HG03571 (cell line): ENCODE data around the gene BRD2.
"Not testable (repeated sequence)": the region's sequence is repeated elsewhere in the genome, so short reads cannot be mapped to it uniquely, and the experiment has no call there.

Experiments used
- ATAC-seq: cut with Tn5 transposase; IDR thresholded peaks from one replicate; pipeline ENCODE4 v1.9.1; 2021; ENCODE audit not compliant: unreplicated experiment

The BRD2 gene

GRCh38 chr6:32968093-32968866 lies at the start of gene BRD2:
Gene BRD2, plus strand, starts transcription at chr6:32968594. Its CDS starts 4,305 bp downstream, at chr6:32972899.
- no peak for ATAC-seq

- no peak for ATAC-seq
Observed at GRCh38 chr6:32920715-32921114, 47.7 kb upstream of the BRD2 start.

DNA sequence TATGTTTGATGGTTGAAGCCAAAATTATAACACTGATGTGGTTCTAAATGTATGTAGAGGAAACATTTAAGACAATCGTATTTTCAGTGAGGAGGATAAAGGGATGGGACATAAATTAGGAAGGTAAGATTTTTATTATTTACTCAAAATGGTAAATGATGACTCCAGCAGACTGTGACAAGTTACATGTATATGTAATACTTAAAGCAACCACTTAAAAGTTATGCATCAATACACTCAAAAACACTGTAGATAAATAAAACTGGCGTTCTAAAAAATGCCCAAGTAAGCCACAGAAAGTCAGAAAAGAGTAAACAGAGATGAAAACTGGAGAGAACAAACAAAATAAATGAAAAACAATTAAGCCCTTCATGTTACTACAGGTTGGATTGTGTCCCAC lies 46.3 kb upstream of the BRD2 start:
- no peak for ATAC-seq

DNA sequence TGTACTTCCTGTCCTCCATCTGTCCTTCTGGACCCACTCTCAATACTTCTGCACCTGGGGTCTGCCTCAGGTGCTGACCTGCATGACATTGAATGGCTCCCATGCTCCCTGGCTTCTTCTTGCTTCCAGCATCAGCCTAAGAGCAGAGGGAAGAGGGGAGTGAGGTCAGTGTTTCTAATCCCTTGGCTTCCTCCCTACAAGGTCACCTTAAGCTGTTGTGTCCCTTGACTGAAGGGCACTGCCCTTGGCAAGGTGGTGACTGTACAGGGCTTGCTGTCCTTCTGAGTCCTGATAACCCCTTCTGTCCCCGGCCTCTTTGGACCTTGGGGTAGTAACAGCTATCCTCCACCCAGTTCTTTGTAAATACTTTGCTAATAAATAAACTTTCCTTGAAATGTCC lies 37.2 kb upstream of the BRD2 start:
- ATAC-seq = no peak

- ATAC-seq = no peak
Observed at GRCh38 chr6:32932132-32932868, 36.1 kb upstream of the BRD2 start.

GRCh38 chr6:32933661-32934085 lies 34.7 kb upstream of the BRD2 start:
- ATAC-seq = no peak

GRCh38 chr6:32935551-32936238 lies 32.7 kb upstream of the BRD2 start:
- ATAC-seq = no peak

GRCh38 chr6:32936239-32937152 lies 31.9 kb upstream of the BRD2 start:
- no peak for ATAC-seq

GRCh38 chr6:32937230-32937633 lies 31.2 kb upstream of the BRD2 start:
- ATAC-seq = no peak

DNA sequence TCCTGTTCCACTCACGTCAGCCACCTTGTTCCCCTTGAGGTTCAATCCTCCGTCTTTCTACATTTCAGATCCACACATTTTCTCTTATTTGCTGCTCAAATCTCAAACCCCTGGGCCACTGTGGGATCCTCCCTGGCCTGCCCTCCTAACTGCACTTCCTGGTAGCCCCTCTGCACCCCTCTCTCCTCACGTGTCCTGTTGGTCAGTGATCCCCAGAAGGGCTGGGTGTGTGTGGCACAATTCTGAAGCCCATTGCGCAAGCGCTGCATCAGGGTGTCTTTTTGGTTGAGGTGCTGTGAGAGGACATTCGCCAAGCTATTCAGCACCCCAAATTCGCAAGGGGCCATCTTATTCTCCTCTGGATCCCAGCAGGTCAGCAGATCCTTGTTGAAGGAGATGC lies 29.9 kb upstream of the BRD2 start:
- ATAC-seq = no peak

DNA sequence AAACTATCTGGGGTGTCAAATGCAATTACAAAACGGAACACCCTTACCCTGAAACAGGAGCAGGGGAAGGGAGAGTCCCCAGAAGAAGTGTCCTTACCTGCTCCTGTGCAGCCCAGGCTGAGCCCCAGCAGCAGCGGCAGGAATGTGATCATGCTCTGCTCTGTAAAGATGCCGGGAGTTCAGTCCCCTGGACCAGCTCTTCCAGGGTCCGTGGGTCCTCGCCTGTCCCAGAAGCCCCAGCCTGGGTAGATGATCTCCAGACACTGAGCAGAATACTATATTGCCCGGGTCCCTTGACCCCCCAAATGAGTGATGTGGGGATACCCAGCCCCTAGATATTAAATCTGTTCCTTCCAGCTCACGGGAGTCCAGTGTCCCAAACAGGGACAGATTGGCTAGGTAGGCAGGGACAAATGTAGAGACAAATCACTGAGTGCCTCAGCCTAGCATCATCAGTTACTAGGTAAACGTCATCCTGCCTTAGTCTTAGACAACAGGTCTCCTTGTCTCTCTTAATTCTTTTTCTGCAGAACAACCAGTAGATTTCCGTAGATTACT lies 27.7 kb upstream of the BRD2 start, which contains the start of gene HLA-DMB:
TSS of gene HLA-DMB (minus strand) at position 373 of the 558 bp plus-strand sequence. CDS start at position 152, 221 bp downstream.
- peak; percentile 42 for ATAC-seq

DNA sequence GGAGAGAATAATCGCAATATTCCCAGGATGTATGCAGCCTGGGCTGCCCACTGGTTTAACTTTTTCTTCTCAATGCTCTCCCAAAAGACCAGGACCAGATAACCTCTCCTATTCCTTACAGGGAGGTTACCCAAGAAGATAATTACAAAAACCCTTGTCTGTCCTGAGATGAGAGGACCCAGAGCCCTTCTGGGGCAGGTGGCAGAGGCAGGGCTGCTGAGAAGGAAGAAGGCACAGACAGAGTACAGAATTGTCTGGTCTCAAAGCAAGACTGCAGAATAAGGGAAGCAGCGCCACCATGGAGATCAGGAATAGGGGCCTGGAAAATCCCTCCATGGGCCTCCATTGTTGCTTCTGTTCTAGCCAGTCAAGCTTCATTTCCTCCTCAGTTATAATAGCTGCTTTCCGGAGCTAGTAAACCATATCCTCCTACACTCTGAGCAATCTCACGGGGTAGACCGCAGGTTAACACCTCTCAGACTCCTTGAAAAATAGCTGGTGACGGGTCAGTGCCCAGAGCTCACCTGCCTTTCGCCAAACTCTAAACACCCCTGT lies 27.1 kb upstream of the BRD2 start:
- ATAC-seq = peak; percentile 48

DNA sequence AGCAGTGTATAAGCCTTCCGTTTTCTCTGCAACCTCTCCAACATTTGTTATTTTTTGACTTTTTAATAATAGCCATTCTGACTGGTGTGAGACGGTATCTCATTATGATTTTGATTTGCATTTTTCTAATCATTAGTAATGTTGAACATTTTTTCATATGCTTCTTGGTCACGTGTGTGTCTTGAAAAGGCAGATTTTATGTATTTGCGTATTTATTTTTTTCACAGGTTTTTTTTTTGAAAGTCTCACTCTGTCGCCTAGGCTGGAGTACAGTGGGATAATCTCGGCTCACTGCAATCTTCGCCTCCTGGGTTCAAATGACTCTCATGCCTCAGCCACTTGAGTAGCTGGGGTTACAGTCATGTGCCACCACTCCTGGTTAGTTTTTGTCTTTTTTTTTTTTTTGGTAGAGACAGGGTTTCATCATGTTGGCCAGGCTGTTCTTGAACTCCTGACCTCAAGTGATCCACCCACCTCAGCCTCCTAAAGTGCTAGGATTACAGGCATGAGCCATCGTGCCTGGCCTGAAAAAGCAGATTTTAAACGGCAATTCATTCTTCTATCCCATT lies 25.8 kb upstream of the BRD2 start:
- not testable (repeated sequence) for ATAC-seq

GRCh38 chr6:32943864-32944649 lies 24.3 kb upstream of the BRD2 start:
- ATAC-seq = peak; percentile 32

DNA sequence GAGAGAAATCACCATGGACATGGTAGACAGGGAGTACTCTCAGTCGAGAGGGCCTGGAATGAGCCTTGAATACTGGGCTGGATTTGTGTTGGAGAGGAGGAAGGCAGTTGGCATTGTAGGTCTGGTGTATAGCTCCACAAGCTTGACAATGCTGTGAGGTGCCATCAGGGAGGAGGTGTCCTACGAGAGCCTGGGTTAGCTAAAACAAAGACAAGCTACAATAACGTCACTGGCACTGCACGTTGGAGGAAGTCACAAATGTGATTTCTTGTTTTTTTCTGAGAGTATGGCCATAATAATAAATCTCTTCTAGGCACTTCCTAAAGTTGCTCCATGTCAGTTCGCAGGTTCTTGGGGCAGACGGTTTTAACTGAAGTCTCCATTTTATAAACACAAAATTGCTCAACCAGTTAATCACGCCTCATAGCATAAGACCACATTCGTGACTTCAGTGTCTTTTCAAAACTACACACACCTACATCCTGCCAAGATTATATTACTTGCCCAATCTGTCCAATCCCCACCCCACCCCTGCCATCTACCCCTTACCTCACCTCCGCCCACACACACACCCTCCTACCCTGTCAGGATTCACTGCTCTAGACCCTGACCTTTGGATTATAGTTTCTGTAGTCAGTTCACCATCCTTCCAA lies 23.2 kb upstream of the BRD2 start:
- no peak for ATAC-seq

DNA sequence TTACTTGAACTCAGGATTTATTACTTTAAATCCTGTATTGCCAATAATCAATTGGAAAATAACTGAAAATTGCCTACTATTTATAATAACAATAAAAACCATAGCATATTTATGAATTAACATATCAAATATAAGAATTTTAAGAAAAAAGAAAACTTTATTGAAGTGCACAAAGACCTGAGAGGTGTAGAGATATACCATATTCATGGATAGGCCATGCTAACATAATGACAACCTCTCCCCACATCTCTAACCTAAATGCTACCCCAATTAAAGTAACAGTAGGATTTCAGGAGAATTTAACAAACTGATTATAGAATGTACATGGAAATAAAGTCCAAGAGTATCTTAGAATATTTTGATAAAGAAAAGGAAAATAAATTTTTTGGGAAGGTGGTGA lies 22.4 kb upstream of the BRD2 start:
- ATAC-seq = no peak

DNA sequence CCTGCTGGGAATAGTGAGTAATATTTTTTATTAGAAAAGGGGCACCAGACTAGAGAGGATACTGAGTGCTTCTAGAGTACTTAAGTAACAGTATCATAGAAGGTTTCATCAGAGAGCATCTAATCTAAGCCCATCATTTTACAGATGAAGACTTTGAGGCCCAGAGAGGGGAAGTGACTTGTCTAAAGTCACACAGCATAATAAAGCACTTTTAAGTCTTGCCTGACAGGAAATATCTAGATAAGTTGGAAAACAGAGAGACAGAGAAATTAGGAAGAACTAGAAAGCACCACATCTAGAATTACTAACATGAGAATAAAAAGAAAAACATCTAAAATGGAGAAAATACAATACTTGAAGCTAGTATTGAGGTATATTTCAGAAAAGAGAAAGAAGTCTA lies 21.5 kb upstream of the BRD2 start:
- no peak for ATAC-seq
